SK-MEL-5 (cell line): ENCODE results near the gene TMEM141. TPM values are rescaled to one million over a fixed set of nuclear protein-coding genes. Genes with fewer than 3 reads are reported as not detected.
"Not testable (repeated sequence)": the region's sequence is repeated elsewhere in the genome, so short reads cannot be mapped to it uniquely, and the experiment has no call there.

ENCODE experiments used
- DNase-seq: peaks from one replicate; pipeline ENCODE4 v3.0.0-alpha.2; 2016; ENCODE audit warnings: low read depth, low spot score
- in situ Hi-C: cut with HindIII; loops from 2 replicates; pipeline ENCODE4 v1.10.0; 2016; ENCODE audit warnings: low sequenced_read_pairs, high pct_unique_total_duplicates, low pct_unique_long_range_greater_than_20kb
- total RNA-seq: library from RNA; depleted of rRNA; stranded (reverse); fragments of >200 nt; shearing (Covaris generic); gene quantifications from 2 replicates; pipeline ENCODE4 v1.2.3, GENCODE V29; 2014

The TMEM141 gene
- total RNA-seq, 1 experiment from 2014 or later: 47.1 TPM

DNA sequence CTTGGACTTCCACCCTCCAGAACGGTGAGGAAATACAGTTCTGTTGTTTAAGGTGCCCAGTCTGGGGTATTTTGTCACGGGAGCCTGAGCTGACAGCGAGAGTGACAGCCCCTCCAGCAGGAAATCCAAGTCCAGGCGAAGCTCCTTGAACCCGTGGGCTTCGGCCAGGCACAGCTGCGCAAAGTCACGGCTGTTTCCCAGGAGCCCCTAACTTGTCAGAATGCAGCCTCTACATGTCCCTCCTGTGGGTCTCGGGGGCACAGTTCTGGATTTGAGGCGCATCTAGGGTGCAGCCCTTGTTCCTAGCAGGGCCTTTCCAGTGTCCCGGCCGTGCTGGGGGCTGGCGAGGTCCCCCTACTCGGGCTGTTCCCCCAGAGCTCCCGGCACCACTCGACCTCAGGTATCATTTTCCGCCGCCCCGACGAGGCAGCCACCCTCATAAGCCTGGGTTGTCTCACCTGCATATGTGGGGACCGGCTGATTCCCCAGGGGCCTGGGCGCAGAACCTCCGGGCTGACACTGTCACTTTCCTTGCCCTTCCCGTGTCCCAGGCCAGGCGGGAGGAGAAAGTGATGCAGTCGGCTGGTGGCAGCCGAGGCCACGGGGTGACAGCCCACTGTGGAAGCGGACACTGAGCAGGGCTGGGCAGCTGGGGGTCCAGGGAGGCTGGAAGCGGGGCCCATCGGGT lies 37.6 kb upstream of the TMEM141 start:
- in situ Hi-C loops: no loop called here

DNA sequence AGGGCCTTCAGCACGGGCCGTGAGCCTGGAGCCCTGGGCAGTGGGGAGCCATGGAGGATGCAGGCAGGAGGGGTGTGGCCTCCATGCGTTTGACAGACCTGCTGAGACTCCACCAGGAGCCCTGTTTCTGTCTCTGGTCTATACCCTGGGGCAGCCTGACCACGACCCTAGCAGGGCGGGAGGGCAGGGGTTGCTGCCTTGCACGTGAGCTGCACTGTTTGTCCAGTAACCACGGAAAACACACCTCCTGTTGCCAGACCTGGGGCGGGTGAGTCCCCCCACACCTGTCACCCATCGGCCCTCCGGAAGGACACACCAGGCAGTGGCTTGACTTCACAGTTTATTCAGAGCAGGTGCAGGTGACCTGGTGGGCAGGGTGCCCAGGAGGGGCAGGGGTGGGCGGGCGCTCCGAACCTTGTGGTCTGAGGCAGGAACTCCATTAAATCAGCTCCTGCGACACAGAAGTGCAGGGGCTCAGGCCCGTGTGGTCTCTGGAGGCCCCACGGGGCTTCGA lies 37.0 kb upstream of the TMEM141 start:
- DNase-seq: no peak
- in situ Hi-C loops: no loop called here

More for the DNA sequence above, 37.6 kb upstream of the TMEM141 start:
- DNase-seq: no peak

- in situ Hi-C loops: no loop called here
- DNase-seq: no peak
Observed at GRCh38 chr9:136754626-136755301, 36.4 kb upstream of the TMEM141 start.

GRCh38 chr9:136755302-136756133 lies 35.6 kb upstream of the TMEM141 start:
- DNase-seq, in situ Hi-C loops: not testable (repeated sequence)

- no peak for DNase-seq
- in situ Hi-C loops: no loop called here
Observed at GRCh38 chr9:136756134-136756438, 35.1 kb upstream of the TMEM141 start.

DNA sequence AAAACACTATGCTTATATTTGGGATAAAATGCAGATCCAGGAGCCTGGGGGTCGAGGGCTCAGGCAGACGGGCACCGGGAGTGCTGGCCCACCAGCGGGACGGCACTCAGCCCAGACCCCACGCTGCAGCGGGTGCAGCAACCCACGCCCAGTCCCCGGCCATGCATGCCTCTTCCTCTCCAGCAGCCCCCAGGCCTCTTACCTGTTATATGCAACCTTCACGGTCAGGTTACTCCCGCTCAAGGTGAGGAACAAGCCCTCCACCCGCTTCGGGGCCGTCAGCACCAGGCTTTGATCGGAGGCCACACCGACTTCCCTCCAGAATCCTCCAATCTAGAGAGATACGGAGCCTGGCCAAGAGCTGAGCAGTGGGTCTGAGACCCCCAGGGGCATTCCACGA lies 34.3 kb upstream of the TMEM141 start:
- DNase-seq: no peak
- in situ Hi-C loops: no loop called here

DNA sequence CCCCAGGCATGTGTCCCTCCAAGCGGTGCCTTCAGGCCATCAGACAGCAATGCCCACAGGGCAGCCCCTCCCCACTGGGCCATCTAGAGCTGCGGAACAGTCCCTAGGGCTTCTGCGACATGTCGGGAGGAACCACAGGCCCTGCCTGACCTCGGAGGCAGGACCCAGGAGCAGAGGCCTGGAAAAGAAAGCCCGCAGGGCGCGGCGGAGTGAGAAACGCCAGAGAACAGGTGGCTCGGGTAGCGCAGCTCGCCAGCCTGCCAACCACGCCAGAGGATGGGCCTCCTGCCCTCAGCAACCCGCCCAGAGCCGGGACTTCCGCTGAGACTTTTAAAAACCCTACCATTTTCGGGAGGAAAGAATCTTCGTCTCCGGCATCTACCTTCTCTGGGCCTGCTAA lies 33.8 kb upstream of the TMEM141 start:
- in situ Hi-C loops: no loop called here
- no peak for DNase-seq

- DNase-seq: no peak
- in situ Hi-C loops: no loop called here
Observed at GRCh38 chr9:136757751-136758140, 33.4 kb upstream of the TMEM141 start.

DNA sequence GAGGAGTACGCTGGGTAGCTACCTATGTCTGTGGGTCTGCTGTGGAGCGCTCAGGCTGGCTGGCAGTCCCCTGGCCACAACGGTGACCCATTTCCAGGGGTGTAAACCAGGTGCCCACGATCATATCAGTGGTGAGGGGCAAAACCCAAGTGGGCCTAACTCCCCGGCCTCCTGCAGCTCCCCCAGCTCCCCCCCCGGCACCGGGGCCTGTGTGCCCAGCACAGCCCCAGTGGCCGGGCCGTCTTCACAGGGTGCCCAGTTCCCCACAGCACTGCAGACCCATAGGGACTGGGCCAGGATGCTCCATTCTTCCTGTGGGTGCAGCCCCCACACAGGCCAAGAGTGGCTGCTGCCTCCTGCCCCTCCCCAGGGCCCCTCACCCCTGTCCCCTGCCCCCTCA lies 32.1 kb upstream of the TMEM141 start:
- in situ Hi-C loops: no loop called here
- no peak for DNase-seq

DNA sequence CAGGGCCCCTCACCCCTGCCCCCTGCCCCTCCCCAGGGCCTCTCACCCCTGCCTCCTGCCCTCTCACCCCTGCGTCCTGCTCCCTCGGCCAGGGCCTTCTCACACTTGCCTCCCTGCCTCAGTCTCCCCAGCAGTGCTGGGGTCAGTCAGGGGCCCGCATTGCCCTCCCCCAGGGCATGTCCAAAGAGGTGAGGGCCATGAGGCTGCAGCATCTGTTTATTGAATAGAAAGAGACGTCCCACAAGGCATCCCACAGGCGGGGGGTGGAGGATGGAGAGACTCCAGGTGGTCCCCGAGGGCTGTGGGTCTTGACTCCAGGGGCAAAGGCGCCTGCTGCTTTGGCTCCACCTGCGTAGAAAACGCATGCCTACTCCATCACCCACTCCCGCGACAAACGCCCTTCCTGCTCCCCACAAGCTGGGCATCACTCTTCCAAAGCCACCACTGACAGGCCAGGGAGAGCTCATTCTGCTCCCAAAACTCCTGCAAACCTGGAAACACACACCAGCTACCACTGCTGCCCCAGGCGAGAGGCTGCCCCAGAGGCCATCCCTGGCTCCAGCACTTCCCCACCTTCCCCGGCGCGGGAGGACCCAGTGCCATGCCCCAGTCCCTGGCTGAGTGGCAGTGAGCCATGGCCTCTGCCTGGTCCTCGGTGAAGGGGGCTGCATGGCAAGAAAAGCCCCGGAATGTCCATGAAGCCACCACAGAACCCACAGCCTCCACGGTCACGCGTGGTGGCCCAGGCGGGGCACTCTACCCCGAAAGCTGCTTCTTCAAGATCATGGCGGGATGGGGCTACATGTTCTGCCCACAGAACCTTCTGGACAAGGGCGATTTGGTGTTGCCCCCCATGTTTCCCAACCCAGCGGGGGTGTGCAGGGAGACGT lies 31.5 kb upstream of the TMEM141 start:
- in situ Hi-C loops: no loop called here
- DNase-seq: no peak

DNA sequence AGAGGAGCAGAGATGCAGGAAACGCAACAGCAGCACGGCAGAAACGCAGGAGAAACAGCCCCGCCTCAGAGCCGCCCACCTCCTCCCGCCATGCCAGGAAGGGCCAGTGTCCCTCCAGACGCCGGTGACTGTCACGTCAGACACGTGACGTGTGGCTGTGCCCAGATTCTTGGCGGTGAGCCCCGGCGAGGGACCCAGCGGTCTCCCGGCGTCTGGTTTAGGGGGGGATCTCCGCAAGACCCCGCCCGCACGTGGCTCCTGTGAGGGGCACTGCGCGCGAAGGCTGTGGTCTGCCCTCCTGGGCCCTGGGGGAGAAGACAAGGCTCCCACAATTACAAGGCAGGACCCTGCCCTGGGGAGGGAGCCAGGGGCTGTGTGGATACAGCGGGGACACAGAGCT lies 30.7 kb upstream of the TMEM141 start:
- no peak for DNase-seq
- in situ Hi-C loops: no loop called here

DNA sequence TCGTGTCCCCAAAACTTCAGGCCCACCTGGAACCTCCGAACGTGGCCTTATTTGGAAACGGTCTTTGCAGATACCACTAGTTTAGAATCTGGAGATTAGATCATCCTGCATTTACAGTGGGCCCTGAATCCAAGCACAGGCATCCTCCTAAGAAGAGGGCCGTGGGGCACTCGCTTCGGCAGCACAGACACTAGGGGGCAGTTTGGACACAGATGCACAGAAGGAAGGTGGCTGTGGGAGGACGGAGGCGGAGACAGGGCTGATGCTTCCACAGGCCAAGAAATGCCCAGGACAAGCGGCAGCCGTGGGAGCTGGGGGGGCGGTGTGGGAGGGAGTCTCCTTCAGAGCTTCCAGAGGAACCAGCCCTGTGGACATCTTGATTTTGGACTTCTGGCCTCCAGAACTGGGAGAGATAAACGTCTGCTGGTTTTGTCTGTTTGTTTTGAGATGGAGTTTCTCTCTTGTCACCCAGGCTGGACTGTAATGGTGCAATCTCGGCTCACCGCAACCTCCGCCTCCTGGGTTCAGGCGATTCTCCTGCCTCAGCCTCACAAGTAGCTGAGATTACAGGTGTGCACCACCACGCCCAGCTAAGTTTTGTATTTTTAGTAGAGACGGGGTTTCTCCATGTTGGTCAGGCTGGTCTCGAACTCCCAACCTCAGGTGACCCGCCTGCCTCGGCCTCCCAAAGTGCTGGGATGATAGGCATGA lies 30.2 kb upstream of the TMEM141 start:
- DNase-seq: peak; percentile 84
- in situ Hi-C loops: not testable (repeated sequence)

- in situ Hi-C loops: no loop called here
- DNase-seq: no peak
Observed at GRCh38 chr9:136761545-136761981, 29.6 kb upstream of the TMEM141 start.

GRCh38 chr9:136762221-136762691 lies 28.9 kb upstream of the TMEM141 start:
- no peak for DNase-seq
- in situ Hi-C loops: no loop called here

DNA sequence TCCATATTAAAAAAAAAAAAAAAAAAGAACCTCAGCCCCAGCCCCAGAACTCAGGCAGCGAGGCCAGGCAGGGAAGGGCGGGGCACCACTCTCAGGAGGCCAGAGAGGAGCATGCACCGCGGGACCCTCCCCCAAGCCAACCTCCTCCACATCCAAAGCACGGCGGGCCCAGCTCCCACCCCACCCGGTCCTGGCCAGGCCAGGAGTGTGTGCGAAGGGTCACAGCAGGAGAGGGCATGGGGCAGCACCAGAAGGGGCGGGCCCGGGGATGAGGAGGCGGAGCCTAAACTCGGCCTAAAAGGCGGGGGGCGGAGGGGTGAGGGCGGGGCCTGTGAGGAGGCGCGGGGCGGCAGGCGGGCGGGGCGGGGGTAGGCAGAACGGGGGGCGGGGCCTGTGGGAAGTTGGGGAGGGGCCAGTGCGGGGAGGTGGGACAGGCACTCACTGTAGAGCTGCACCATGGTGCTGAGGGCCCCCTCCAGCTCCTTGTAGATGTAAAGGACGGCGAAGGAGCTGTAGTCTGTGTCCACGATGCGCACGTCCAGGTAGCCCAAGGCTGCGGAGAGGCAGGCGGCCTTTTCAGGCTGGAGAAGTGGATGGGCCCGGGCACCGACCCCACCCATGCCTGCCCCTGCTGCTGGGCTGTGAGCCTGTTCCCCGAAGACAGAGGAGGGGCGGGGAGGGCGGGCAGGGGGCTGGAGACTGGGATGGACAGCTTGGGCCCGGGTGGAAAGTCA lies 28.1 kb upstream of the TMEM141 start:
- in situ Hi-C loops: no loop called here
- peak; percentile 66 for DNase-seq

- in situ Hi-C loops: no loop called here
- no peak for DNase-seq
Observed at GRCh38 chr9:136763649-136764035, 27.5 kb upstream of the TMEM141 start.
